NCI-H128 (cell line): ENCODE results near the gene LSM6.
A peak's percentile ranks its signal among the peaks of the same experiment; 100 is the strongest.

Source experiments
- DNase-seq: peaks from one replicate; lab custom pipeline; 2025; ENCODE audit not compliant: unreplicated experiment; lab: John Stamatoyannopoulos, UW

LSM6 gene

DNA sequence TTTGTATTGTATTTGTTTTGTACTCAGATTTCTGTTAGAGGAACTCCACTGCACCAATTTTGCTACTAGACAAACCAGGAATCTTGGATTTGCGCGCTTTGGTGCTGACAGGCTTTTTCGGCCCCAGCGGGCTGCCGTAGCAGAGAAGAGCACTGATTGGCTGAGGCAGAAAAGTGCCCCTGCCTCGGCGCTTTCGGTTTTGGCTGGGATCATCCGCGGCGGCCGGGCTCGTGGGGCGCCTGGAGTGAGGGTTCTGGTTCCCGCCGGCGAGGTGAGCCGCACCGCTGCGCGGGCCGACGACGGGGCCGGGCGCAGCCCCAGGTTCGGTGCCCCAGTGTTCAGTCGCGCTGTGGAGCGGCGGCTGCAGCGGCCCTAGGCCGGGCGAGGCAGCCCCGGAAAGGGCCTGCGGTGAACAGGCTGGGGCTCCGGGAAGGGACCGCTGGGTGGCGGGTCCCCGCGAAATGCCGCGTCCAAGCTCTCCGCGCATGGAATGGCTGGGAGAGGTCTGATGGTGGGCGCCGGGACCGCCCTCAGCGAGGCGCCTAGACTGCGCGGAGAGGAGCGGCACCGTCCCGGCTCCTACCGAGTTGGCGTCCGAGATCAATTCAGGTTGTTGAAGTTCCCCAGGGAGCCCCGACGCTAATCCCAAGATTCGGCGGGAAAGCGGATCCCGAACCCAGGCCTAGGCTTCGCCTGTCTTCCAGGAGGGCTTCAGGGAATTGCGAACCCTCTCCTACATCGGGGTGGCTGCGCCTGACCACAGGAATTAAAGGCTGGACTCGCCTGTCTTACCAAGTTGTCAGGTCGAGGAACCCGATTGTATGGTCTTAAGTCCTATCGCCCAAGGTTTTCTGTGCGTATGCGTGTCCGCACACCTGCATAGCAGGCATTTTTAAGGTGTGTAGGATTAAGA lies at the start of gene LSM6:
TSS of gene LSM6 (plus strand) at position 178 of the 913 bp plus-strand sequence. CDS start 7,204 bp downstream, outside the sequence.
- DNase-seq = peak; percentile 46

DNA sequence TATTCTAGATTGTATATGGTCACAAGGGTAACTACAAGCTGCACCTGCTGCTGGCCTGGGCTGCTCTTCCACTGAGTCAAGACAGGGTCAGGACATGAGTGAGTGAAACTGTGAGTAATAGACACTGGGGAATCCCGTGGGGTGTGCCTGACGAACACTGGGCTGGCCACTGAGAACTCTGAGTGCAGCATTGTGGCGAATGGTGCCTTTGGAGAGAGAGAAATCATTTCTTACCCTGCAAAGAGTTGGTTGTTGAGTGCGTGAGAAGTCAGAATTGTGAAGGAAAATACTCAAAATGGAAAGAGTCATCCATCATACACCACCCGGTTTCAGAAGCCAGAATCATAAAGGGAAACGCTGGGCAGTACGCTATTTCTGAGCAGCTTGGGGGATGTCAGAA lies 43.1 kb upstream of the LSM6 start:
- no peak for DNase-seq

DNA sequence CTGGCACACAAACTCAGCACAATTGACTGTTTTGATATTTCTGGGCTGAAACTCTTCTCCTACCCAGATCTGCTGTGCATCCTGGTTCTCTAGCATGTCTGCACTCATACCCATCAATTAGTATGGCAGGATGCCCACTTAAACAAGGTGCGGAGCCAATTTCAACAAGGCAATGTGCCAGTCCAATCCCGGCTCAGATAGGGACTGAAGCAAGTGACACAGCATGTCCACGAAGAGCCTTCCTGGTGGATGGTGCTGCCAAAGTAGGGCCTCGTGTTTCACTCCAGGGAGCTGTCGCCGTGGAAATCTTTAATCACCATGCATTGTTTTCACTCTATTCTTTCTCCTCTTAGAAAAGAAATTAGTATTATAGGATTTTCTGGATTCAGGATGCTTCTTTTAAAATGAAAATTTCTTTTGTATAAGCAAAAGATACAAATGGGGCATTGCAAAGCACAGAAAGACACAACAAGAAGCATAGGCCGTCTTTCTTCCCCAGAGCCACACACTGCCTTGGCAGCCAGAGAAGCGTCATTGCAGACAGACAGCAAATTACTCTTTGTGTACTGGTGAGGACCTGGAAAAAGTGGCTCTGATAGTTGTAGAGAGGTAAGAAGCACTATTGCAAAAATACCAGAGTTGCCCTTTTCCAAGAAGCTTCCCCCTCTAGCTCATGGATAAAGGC lies 40.6 kb upstream of the LSM6 start:
- DNase-seq = peak; percentile 2

DNA sequence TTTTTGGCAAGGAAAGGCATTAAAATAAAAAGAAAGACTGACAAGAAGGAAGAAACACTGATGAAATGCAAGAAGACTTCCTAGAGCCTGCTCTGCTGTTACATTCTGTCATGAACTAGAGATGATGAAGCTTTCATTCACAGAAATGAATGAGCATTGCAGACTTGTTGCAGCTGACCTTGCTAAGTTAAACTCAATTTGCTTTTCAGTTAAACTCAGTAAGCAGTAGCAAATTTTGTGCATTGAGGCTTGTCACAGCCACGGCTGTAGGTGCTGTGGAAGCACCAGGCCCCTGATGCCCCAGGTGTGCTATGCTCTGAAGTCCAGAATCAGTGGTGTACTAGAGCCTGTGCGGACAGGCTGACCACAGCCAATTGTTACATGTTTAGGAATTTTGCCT lies 39.6 kb upstream of the LSM6 start:
- no peak for DNase-seq

DNA sequence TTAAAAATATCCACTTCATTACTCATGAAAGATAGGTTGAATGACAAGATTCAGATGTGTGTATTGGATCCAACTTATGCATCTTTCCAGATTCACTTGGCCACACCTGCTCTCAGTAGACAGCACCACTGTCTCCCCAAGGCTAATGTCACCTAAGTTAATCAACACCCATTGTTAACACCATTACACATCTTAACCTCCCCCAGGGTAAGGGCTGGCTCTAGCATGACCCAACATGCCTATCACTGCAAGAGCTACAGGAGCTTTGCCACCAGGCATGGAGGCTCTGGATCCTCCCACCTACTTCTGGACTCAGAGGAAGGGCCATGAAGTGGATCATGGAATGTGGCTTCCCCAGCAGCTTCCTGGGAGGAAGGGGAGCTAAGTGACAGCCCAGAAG lies 32.8 kb upstream of the LSM6 start:
- no peak for DNase-seq

DNA sequence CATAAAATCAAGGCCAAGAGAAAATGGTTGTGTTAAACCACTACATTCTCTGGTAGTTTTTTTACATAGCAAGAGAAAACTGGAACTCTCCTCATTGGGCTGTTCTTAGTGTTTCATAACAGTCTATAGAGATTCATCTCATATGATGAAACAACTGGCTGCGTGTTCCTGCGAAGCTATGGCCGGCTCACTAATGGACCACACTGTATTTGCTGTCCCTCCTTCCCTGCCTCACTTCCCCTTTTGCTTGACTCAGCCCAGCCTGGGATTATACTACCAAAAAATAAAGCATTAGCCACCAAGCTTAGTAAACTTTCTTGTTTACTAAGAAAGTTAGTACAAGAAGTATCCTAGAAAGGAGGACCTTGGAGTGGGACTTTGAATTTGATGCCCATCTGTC lies 31.6 kb upstream of the LSM6 start:
- DNase-seq = no peak

DNA sequence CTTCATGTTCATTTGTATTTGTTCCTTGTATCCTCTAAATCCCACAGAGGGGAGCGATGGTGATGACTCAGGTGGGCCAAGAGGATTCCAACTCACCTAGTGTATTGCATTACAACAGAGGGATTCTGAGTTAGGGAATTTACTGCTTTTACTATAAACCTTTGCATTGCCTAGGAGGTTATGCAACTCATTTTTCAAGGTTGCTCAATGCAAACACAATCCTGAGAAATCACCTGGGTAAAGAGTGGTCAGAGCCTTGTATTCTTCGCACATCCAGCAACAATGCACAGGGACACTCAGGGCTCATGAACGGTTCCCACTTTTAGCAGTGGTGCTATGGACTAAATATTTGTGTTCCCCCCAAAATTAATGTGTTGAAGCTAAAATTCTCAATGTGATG lies 28.6 kb upstream of the LSM6 start:
- no peak for DNase-seq

DNA sequence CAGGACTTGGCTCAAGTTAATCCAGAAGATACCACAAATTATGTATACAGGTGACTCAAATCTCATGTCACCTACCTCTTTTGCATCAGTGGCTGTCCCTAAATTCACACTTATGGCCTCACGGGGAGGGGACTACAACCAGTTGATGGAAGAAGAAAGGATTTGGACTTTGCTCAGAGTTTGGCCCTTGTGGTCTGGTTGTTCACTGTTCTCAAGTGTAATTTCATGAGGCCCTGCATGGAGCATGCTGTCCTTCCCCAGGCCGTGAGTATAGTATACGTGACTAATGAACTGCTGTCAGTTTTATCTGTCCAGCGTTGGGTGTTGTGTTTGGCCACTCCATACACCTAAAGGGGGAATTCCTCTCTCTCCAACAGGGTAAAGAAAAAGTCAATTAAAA lies 27.5 kb upstream of the LSM6 start:
- DNase-seq = no peak

DNA sequence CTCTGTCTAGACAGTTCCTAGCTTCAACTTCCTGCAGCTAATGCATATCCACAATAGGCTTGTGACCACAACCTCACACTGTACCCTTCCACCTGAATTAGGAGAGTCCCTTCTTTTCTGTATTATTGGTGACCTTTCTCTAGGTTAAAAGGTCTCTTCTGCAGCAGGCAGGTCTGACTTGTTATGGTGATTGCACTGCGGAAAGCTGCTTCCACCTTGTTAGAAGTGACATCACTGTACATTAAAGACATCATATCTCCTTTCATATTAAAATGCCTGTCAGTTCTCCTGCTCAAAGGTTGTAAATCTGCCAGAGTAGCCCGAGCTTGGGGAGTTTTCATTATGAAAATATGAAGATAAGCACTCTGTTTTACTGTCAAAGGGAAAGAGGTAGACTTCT lies 21.5 kb upstream of the LSM6 start:
- no peak for DNase-seq

DNA sequence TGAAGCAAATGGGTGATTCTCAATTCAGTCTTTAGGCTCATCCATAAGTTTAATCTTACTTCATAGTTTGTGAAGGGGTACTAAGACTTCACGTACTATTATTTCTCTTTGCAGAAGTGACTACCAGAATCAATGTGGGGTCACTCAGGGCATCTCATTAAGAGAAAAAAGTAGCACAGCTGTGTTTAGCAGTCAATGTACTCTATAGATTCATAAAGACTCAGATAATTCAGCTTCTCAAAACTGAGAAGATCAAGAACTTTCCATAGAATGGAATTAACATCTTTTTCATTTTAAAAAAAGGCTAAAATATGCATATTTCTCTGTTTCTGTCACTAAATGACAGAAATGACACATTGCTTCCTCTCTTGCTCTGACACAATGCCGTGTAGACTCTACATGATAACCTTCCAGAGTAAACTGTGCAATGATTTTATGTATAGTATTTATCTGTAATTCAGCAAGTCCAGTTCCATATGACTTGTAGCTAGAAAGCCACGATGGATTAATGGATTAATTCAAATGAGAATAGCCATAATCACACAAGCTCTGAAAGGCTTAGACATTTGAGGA lies 20.3 kb upstream of the LSM6 start:
- no peak for DNase-seq

DNA sequence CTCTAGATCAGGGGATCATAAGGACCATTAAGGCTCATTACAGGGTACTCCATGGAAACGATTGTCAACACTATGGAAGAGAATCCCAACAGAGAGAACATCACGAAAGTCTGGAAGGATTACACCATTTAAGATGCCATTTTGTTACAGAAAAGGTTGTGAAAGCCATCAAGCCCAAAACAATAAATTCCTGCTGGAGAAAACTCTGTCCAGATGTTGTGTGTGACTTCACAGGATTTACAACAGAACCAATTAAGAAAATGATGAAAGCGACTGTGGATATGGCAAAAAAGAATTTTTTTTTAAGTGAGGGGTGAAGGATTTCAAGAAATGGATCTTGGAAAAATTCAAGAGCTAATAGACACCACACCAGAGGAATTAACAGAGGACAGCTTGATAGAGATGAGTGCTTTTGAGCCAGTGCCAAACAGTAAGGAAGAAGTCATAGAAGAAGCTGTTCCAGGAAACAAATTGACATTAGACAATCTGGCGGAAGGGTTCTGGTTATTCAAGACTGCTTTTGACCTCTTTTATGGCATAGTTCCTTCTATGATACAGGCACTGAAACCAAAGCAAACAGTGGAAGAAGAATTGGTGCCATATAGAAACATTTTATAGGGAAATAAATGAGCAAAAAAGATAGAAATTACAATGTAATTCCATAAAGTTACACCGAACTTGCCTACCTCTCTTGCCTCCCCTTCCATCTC lies 17.3 kb upstream of the LSM6 start:
- no peak for DNase-seq

DNA sequence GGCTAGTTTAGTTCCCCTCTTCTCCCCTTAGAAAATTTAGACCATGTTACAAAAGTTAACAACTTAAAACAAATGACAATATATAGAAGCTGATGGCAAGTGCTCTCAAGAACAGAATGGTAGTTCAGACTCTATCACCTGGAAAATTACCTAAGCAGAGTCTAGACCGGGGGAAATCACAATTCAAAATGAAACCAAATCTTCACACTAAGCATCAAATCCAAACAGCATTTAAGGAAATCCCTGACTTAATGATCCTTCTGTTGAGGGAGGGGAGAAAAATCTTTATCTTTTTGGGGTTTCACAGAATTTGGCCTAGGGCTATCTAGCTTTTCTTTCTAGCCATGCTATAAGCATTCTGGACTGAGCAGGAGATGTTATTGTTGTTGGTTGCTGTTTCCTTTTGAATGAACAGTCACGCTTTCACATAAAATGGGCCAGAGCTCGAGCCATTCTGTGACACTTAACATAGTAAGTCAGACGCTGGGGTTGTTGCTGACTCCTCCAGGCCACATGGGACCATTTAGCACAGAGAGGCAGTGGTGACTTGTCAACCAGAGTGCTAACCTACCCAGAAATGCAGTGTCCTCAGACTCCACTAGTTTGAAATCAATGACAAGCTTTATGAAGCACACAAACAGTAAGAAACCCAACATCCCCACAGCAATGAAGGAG lies 16.0 kb upstream of the LSM6 start:
- no peak for DNase-seq

DNA sequence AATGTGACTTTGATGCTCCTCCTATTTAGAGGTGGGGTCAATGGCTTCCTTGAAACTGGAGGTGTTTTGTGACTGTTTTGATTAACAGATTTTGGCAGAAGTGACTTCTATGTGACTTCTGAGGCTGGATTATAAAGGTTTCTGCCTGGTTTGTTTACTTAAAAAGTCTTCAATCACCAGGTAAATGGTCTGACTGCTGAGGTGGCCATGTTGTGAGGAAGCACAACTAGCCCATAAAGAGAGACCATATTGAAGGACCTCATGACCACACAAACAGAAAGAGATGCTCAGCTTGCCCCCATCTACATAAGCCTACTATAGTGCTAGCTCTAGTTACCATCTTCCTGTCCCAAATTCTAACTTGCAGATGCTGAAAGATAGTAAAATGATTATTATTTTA lies 14.3 kb upstream of the LSM6 start:
- DNase-seq = no peak

DNA sequence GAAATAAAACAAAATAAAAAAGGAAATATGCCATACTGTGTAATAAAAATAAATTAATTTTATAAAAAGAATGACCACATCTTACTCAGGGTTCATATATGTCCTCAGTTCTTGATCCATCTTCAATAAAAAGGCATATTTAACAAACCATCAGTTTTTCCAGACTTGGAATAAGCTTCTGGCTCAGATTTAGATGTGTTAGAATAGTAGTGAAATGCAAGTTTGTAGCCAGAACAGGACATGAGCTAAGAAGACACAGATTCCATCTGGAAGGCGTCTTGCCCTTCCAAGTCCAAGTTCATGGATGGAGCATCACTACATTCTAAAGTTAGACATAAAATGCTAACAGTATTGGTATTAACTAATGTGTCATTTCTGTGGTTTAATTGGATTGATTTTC lies 10.3 kb upstream of the LSM6 start:
- DNase-seq = no peak

DNA sequence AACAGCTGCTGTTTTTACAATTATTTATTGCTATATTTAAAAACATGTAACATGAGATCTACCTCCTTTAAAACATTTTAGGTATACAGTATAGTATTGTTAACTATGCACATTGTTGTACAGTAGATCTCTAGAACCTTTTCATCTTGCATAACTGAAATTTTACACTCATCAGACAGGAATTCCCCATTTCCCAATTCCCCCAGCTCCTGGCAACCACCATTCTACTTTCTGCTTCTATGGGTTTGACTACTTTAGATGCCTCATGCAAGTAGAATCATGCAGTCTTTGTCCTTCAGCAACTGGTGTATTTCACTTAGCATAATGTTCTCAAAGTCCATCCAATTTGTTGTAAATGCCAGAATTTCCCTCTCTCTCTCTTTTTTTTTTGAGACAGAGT lies 9.7 kb upstream of the LSM6 start:
- no peak for DNase-seq

DNA sequence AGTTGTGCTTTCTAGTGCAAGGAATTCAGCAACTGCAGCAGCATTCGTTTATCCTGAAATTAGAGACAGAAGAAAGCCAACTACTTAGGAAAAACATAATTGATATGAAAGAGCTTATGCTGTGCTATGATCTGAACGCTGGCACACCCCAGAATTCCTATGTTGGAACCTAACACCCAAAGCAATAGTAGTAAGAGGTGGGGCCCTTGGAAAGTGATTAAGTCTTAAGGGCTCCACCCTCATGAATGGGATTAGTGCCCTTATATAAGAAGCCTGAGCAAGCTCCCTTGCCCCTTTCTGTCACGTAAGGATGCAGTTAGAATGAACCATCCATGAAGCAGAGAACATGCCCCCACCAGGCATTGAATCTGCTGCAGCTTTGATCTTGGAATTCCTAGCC lies 5.4 kb upstream of the LSM6 start:
- DNase-seq = no peak

DNA sequence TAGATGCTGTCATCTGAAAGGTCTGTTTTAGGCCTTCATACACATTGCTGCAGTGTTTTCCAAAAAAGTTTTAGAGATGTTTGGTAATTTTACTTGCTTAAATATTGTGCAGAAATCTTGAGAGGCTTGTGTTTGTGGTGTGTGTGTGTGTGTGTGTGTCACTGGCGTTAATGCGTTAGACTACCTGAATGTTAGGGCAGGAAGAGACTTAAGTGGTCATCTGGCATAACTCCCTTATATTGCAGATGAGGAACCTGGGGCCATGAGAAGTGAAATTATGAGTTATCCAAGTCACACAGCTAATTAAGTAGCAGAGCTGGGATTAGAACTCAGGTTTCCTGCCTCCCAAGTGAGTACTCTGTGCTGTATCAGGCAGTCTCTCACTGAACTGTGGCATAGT lies 1.4 kb downstream of the LSM6 start:
- no peak for DNase-seq

DNA sequence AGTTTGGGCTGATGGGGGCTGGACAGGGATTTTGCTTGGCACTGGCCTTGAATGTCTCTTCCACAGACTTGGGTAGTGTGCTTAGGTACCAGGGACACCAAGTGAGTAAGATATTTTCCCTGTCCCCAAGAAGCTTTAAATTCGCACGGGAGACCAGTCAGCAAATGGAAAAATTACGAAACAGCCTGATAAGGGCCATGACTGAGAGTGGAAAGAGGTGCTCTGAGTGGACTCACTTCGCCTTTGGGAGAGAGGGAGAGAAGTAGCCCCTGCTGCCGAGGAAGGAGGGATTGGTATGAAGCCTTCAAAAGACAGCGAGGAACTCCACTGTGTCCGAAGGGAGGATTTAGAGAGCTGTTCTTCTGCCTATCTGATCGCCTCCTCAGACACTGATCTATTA lies 2.6 kb downstream of the LSM6 start:
- no peak for DNase-seq

DNA sequence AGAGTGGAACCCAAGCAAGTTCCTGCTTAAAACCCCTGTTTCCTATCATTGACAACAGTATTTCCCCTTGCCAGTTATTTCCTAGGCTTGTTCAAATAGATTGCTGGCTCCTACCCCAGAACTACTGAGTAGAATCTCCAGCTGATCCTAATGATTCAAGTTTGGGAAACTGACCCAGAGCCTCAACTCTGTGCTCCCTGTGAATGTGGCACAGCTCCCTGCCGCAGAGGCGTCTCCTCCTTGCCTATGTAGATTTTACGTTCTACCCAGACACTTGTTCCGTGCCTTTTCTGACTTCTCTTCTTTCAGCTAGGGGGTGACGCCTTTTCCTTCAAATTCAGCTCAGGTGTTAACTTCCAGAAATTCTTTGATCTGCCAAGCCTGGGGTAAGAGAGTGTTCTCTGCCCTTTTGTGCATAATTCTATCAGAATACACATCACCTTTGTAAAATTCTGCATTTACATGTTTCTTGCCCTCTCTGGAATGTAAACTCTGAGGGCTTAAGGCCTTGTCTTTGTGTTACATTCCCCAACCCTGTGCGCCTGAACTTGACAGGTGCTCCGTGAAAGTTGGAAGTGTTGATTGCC lies 4.4 kb downstream of the LSM6 start:
- no peak for DNase-seq

DNA sequence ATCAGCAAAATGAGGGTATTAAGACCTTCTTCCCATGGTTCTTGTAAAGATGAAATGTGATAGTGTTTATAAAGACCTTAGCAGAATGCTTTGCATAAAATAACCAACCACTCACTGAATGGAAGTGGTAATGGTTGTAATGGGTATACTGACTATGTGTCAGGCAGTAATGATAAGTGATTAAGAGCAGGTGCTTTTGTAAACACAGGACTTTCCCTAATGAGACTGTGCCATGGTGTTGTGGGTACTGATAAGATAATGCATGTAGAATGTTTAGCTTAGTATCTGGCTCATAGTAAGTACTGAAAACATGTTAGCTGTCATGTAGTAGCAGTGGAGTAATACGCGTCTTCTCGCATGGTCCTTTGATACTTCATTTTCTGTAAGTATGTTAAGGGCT lies 6.9 kb downstream of the LSM6 start:
- no peak for DNase-seq

DNA sequence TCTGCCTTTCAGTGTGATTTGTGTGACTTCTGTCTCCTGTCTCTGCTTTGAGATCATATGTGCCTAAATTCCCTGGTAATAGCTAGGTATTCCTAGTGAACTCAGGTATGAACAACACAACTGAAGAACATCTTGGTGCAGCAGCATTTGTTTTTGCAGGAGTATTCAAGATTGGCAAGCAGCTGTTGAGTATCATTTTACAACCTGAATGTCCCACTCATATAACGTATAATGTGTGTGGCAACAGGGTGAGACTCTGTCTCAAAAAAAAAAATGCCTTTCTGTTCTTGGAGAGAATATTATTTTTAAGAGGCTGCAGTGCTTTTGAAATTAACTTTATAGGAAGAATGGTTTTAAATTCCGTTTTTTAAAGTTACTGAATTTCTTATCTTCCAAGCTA lies 7.7 kb downstream of the LSM6 start:
- no peak for DNase-seq
